ENCODE results near the gene RABGAP1L.

DNA sequence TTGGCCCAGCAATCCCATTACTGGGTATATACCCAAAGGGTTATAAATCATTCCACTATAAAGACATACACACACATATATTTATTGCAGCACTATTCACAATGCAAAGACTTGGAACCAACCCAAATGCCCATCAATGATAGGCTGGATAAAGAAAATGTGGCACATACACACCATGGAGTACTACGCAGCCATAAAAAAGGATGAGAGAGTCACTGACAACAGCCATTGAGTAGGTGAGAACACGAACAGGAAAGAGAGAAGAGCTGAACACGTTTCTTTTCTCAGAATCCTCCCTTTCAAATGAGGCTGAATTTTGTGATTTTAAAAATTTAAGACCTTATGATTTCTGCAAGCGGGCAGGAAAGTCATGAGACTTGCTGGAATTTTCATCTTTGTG, 10.1 kb upstream of the RABGAP1L start:
- TF ChIP-seq CTCF (IDR thresholded peaks at IDR 0.05; ENCODE audit: extremely low read depth in 1 of 2, insufficient read depth in 1 of 2, low read depth in 1 of 2, low read length in 2 of 2) (no peak), POLR2AphosphoS5 (IDR thresholded peaks at IDR 0.05; ENCODE audit: insufficient read depth, low read depth, low read length) (no peak), JUN (IDR thresholded peaks at IDR 0.05; ENCODE audit: borderline replicate concordance, insufficient read depth, insufficient read length, low read depth) (no peak), EZH2 (IDR thresholded peaks at IDR 0.05; ENCODE audit: borderline replicate concordance, low read depth, low read length, severe bottlenecking) (no peak)

Measured in endothelial cell of umbilical vein (primary cell).